Aorta (tissue), 5 donors: ENCODE measurements around the gene TNRC6A. TPM values are rescaled to one million over a fixed set of nuclear protein-coding genes. Genes with fewer than 3 reads are reported as not detected.

Source experiments
- ATAC-seq: fragments of 200-7000 bp; cut with Tn5 transposase; one replicate; pipeline ENCODE4 v1.9.1; 2022; ENCODE audit warnings: moderate library complexity; ENCODE audit not compliant: low FRiP score
- DNase-seq, 2 donors: peaks; one replicate each; pipeline ENCODE4 v3.0.0-alpha.2; 2020
- H3K27ac ChIP-seq, 2 donors: one replicate each; pipeline ENCODE4 v1.5.1; 2013; ENCODE audit warnings: low read length in 2 of 2, mild to moderate bottlenecking in 2 of 2, moderate library complexity in 2 of 2, control low read depth in 1 of 2, inconsistent platforms in 1 of 2, low read depth in 1 of 2
- H3K27me3 ChIP-seq, 2 donors: one replicate each; pipeline ENCODE4 v1.6.1; 2013; ENCODE audit warnings: control low read depth in 1 of 2, low read length in 1 of 2, mild to moderate bottlenecking in 1 of 2, moderate library complexity in 1 of 2; ENCODE audit not compliant: insufficient read depth in 2 of 2, control insufficient read depth in 1 of 2
- H3K36me3 ChIP-seq, 2 donors: one replicate each; pipeline ENCODE4 v1.6.1; 2013; ENCODE audit warnings: control low read depth in 1 of 2, low read length in 1 of 2, mild to moderate bottlenecking in 1 of 2; ENCODE audit not compliant: insufficient read depth in 2 of 2, control insufficient read depth in 1 of 2
- H3K4me1 ChIP-seq, 2 donors: one replicate each; pipeline ENCODE4 v1.6.1; 2013; ENCODE audit warnings: low read length in 2 of 2, control low read depth in 1 of 2, mild to moderate bottlenecking in 1 of 2, moderate library complexity in 1 of 2; ENCODE audit not compliant: insufficient read depth in 2 of 2, control insufficient read depth in 1 of 2
- H3K4me3 ChIP-seq, 2 donors: one replicate each; pipeline ENCODE4 v1.5.1; 2013; ENCODE audit warnings: low read length in 2 of 2, control low read depth in 1 of 2, mild to moderate bottlenecking in 1 of 2
- H3K9me3 ChIP-seq: one replicate; pipeline ENCODE4 v1.6.1; 2013; ENCODE audit warnings: mild to moderate bottlenecking, low read length; ENCODE audit not compliant: control insufficient read depth
- WGBS, 2 donors: extraction: QIAGEN DNeasy Blood & Tissue Kit; methylation state at CpG; one replicate each; pipeline ENCODE4 v1.1.7; 2013; 5-methylcytosine and 5-hydroxymethylcytosine counted together
- intact Hi-C, 2 donors: fragments of 100-400 bp; cut with DNase I; formaldehyde crosslinking; loops; one replicate each; pipeline versions ENCODE4 v1.14.2 to v1.15.0; 2022
- polyA plus RNA-seq, 2 donors: library from polyadenylated mRNA; stranded (reverse); fragments of 200-250 nt; gene quantifications; one replicate each; pipeline ENCODE4 v1.2.3, GENCODE V29; 2013
- total RNA-seq, 2 donors: library from RNA; stranded (reverse); fragmentation: NEBNext Ultra II Directional; extraction: Animal tissue kit (Norgen Biotek cat#: 25700); gene quantifications; one replicate each; pipeline ENCODE4 v1.2.1, GENCODE V29; 2021
- donor health status: healthy with polysubstance abuse.
- donor health status: Bipolar disorder and iron deficiency.
- donor health status: DM: no; HTN: no; CAD: no.
- donor health status: DM: no; HTN: no; CAD: no.
- donor health status: DM: yes; HTN: yes; CAD: no.

Gene TNRC6A
- total and polyA plus RNA-seq, 4 donors = 8.8 to 98.3 (median 52.3) TPM

- no peaks in the 10 kb centered on the region for H3K36me3 ChIP-seq
- intact Hi-C loops = no loop called here
- no peaks in the 10 kb centered on the region for H3K27me3 ChIP-seq
- no peak for DNase-seq
- H3K4me3 ChIP-seq = no peak overlapping the region
- H3K9me3 ChIP-seq = no peaks in the 10 kb centered on the region
- no peak for ATAC-seq
- no peaks in the 10 kb centered on the region for H3K4me1 ChIP-seq
- WGBS, 2 donors = 81 to 88% methylated on average over 6 of the region's 6 CpGs
- H3K27ac ChIP-seq = no peak overlapping the region
These were observed 103.9 kb downstream of the TNRC6A start for GRCh38 chr16:24833352-24833751.

- Histone ChIP-seq H3K4me1 (no peaks in the 10 kb centered on the region), H3K36me3 (no peaks in the 10 kb centered on the region), H3K9me3 (no peaks in the 10 kb centered on the region), H3K27ac (no peak overlapping the region), H3K4me3 (no peak overlapping the region), H3K27me3 (no peaks in the 10 kb centered on the region)
- ATAC-seq = no peak
- WGBS, 2 donors = 41 to 42% methylated on average over 7 of the region's 7 CpGs
- intact Hi-C loops = no loop called here
- no peak for DNase-seq
These were observed 105.2 kb downstream of the TNRC6A start for GRCh38 chr16:24834459-24835335.

GRCh38 chr16:24836836-24837235 lies 107.4 kb downstream of the TNRC6A start:
- intact Hi-C loops = no loop called here
- 95 to 98% methylated on average over 6 of the region's 6 CpGs for WGBS, 2 donors
- no peak for DNase-seq

GRCh38 chr16:24837969-24838368 lies 108.5 kb downstream of the TNRC6A start:
- no peak for ATAC-seq

More at GRCh38 chr16:24836836-24837235, 107.4 kb downstream of the TNRC6A start:
- Histone ChIP-seq H3K36me3 (no peaks in the 10 kb centered on the region), H3K4me1 (no peaks in the 10 kb centered on the region), H3K4me3 (no peak overlapping the region), H3K27ac (no peak overlapping the region), H3K27me3 (no peaks in the 10 kb centered on the region), H3K9me3 (no peaks in the 10 kb centered on the region)
- no peak for ATAC-seq

GRCh38 chr16:24838554-24839266 lies 109.3 kb downstream of the TNRC6A start:
- Histone ChIP-seq H3K36me3 (no peaks in the 10 kb centered on the region), H3K9me3 (no peaks in the 10 kb centered on the region), H3K4me1 (no peaks in the 10 kb centered on the region), H3K27me3 (no peaks in the 10 kb centered on the region), H3K27ac (peak overlapping the region; percentile 48 to 73), H3K4me3 (no peak overlapping the region)
- intact Hi-C loops = no loop called here
- ATAC-seq (peak; percentile 86), DNase-seq (no peak)
- 0 to 1% methylated on average over 5 of the region's 5 CpGs for WGBS, 2 donors

More at GRCh38 chr16:24837969-24838368, 108.5 kb downstream of the TNRC6A start:
- Histone ChIP-seq H3K27me3 (no peaks in the 10 kb centered on the region), H3K36me3 (no peaks in the 10 kb centered on the region), H3K9me3 (no peaks in the 10 kb centered on the region), H3K4me1 (no peaks in the 10 kb centered on the region), H3K4me3 (no peak overlapping the region), H3K27ac (no peak overlapping the region)
- no peak for DNase-seq
- intact Hi-C loops = no loop called here
- WGBS, 2 donors = 93% methylated on average over 9 of the region's 9 CpGs

GRCh38 chr16:24839347-24839972 lies 110.0 kb downstream of the TNRC6A start:
- Histone ChIP-seq H3K9me3 (no peaks in the 10 kb centered on the region), H3K27me3 (no peaks in the 10 kb centered on the region), H3K27ac (peak overlapping the region; percentile 52 to 73), H3K4me3 (no peak overlapping the region), H3K4me1 (no peaks in the 10 kb centered on the region), H3K36me3 (no peaks in the 10 kb centered on the region)
- ATAC-seq (no peak), DNase-seq (no peak)
- intact Hi-C loops = no loop called here
- WGBS, 2 donors = 86 to 88% methylated on average over 7 of the region's 7 CpGs

GRCh38 chr16:24841291-24841690 lies 111.8 kb downstream of the TNRC6A start:
- ATAC-seq = no peak

GRCh38 chr16:24844101-24845030 lies 114.9 kb downstream of the TNRC6A start:
- 80% methylated on average over 17 of the region's 17 CpGs for WGBS, 2 donors

More at GRCh38 chr16:24841291-24841690, 111.8 kb downstream of the TNRC6A start:
- Histone ChIP-seq H3K4me1 (no peaks in the 10 kb centered on the region), H3K27me3 (no peaks in the 10 kb centered on the region), H3K27ac (no peak overlapping the region), H3K4me3 (no peak overlapping the region), H3K9me3 (no peaks in the 10 kb centered on the region), H3K36me3 (no peaks in the 10 kb centered on the region)
- intact Hi-C loops = loop anchor here in 1 of 2 donors (10.0 kb wide), 1 partner anchor 64 kb away; no protein-coding TSS in a partner anchor
- DNase-seq = no peak

More at GRCh38 chr16:24844101-24845030, 114.9 kb downstream of the TNRC6A start:
- Histone ChIP-seq H3K36me3 (no peaks in the 10 kb centered on the region), H3K9me3 (no peaks in the 10 kb centered on the region), H3K27me3 (no peaks in the 10 kb centered on the region), H3K4me1 (no peaks in the 10 kb centered on the region), H3K4me3 (no peak overlapping the region), H3K27ac (no peak overlapping the region)
- no peak for ATAC-seq
- intact Hi-C loops = loop anchor here in 1 of 2 donors (10.0 kb wide), 1 partner anchor 60 kb away; no protein-coding TSS in a partner anchor
- DNase-seq = no peak
